ENCODE results near the gene HDLBP. TPM values are rescaled to one million over a fixed set of nuclear protein-coding genes. Genes with fewer than 3 reads are reported as not detected.

Gene HDLBP
- total and polyA plus RNA-seq, 12 donors: 206 to 419 (median 353) TPM

DNA sequence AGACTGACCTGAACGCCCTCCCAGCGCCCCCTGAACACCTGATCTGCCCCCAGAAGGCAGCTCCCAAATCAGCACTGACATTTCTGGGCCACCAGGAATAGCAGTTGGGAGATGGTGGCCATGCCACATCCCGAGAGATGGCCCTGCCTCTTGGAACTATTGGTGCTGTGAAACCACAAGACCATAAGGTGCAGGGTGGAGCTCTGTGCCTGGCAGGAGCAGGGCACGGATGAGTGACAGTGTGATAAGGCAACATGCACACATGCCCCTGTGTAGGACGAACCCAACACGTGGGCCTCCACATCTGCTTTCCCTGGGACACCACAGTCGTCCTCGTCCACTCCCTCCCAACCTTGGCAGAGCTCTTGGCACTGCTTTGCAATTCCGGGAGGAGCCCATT lies 100.1 kb downstream of the HDLBP start:
- TF ChIP-seq, protein P1, sequence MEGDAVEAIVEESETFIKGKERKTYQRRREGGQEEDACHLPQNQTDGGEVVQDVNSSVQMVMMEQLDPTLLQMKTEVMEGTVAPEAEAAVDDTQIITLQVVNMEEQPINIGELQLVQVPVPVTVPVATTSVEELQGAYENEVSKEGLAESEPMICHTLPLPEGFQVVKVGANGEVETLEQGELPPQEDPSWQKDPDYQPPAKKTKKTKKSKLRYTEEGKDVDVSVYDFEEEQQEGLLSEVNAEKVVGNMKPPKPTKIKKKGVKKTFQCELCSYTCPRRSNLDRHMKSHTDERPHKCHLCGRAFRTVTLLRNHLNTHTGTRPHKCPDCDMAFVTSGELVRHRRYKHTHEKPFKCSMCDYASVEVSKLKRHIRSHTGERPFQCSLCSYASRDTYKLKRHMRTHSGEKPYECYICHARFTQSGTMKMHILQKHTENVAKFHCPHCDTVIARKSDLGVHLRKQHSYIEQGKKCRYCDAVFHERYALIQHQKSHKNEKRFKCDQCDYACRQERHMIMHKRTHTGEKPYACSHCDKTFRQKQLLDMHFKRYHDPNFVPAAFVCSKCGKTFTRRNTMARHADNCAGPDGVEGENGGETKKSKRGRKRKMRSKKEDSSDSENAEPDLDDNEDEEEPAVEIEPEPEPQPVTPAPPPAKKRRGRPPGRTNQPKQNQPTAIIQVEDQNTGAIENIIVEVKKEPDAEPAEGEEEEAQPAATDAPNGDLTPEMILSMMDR (IDR thresholded peaks at IDR 0.05): no peak
- no peaks in the 10 kb centered on the region for H3K9me3 ChIP-seq
- DNase-seq (no peak), ATAC-seq (no peak)
- H3K36me3 ChIP-seq: no peaks in the 10 kb centered on the region
- 51 to 58% methylated on average over 9 of the region's 9 CpGs for WGBS, 2 donors
- peaks cover 0 to 8% (median 0%) of the 10 kb centered on the region in 7 donors for H3K27me3 ChIP-seq
- H3K27ac ChIP-seq: no peak overlapping the region
- intact Hi-C loops (cut with DNase I): loop anchor here in 2 of 10 donors (10.0 kb wide), 2 partner anchors 111 to 361 kb away; partner anchors contain the start of gene MTERF4 (in 1 of the 2)
- peaks cover 7 to 17% (median 9%) of the 10 kb centered on the region in 9 donors for H3K4me1 ChIP-seq
- no peak overlapping the region for H3K4me3 ChIP-seq

DNA sequence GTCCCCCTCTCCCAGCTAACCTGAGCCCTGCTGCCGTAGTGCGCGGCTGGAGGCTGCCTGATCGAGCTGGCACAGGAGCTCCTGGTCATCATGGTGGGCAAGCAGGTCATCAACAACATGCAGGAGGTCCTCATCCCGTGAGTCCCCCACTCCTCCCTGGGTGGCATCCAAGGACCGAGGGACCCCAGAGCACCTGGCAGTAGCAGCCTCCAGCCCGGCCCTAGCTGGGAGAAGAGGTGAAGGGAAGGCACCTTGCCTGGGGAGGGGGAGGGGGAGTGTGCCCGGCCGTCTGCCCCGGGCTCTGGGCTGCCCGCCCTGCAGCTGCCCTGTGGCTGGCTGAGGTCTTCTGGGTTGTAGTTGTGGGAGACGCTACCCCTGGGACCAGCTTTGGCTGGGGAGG lies 100.7 kb downstream of the HDLBP start:
- Histone ChIP-seq H3K4me3 (no peak overlapping the region), H3K27ac (no peak overlapping the region), H3K36me3 (no peaks in the 10 kb centered on the region), H3K4me1 (peaks cover 7 to 17% (median 9%) of the 10 kb centered on the region in 9 donors), H3K9me3 (no peaks in the 10 kb centered on the region), H3K27me3 (peaks cover 0 to 8% (median 0%) of the 10 kb centered on the region in 7 donors)
- no peak for DNase-seq
- intact Hi-C loops (cut with DNase I): loop anchor here in 2 of 10 donors (10.0 kb wide), 2 partner anchors 110 to 360 kb away; partner anchors contain the start of gene MTERF4 (in 1 of the 2)
- TF ChIP-seq, protein P1 (IDR thresholded peaks at IDR 0.05): no peak
- no peak for ATAC-seq
- WGBS, 2 donors: 89 to 93% methylated on average over 12 of the region's 12 CpGs

DNA sequence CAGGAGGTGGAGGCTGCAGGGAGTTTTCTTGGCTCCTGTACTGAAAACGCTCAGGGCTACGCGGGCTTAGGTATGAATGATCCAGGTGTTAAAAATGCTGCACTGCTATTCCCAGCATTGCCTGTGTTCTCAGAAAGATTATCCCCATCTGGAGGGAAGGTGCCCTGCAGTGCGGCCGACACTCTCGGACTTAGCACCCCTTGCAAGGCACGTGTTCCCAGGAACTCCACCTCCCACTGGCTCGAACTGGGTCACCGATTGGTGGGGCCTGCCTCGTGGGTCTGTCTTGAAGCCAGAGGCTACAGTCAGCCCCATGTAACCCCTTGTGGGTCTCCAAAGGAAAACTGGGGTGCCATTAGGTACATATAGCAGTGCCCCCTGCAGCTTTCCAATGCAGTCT lies 101.3 kb downstream of the HDLBP start:
- H3K4me1 ChIP-seq: peaks cover 4 to 14% (median 9%) of the 10 kb centered on the region in 9 donors
- H3K4me3 ChIP-seq: no peak overlapping the region
- H3K27ac ChIP-seq: no peak overlapping the region
- TF ChIP-seq, protein P1 (IDR thresholded peaks at IDR 0.05): no peak
- peaks cover 0 to 8% (median 0%) of the 10 kb centered on the region in 7 donors for H3K27me3 ChIP-seq
- WGBS, 2 donors: 53 to 58% methylated on average over 10 of the region's 10 CpGs
- H3K9me3 ChIP-seq: no peaks in the 10 kb centered on the region
- ATAC-seq: no peak
- H3K36me3 ChIP-seq: no peaks in the 10 kb centered on the region
- intact Hi-C loops (cut with DNase I): loop anchor here in 2 of 10 donors (10.0 kb wide), 2 partner anchors 109 to 359 kb away; partner anchors contain the start of gene MTERF4 (in 1 of the 2)
- DNase-seq: no peak

DNA sequence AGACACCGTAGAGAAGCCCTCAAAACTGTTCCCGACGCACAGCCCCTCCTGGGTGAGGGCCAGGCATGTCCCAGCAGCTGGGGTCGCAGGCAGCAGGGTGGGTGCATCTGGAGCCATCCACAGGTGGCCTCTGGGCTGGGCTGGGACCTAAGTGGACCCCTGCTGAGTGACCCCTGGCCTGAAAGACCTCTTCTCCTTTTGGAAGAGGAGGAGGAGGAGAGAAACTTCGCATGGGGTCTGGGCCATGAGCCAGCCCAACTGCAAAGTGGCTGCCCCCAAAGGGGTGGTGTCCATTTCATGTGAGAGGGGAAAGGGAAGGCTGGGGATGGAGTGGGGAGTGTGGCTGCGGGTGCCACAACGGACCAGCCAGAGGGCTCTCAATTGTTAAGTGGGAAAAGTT lies 101.9 kb downstream of the HDLBP start:
- peaks cover 0 to 2% (median 0%) of the 10 kb centered on the region in 7 donors for H3K27me3 ChIP-seq
- intact Hi-C loops (cut with DNase I): loop anchor here in 2 of 10 donors (10.0 kb wide), 2 partner anchors 109 to 359 kb away; partner anchors contain the start of gene MTERF4 (in 1 of the 2)
- no peak overlapping the region for H3K27ac ChIP-seq
- H3K4me1 ChIP-seq: peaks cover 0 to 7% (median 2%) of the 10 kb centered on the region in 9 donors
- no peaks in the 10 kb centered on the region for H3K36me3 ChIP-seq
- H3K9me3 ChIP-seq: no peaks in the 10 kb centered on the region
- no peak for DNase-seq
- TF ChIP-seq, protein P1 (IDR thresholded peaks at IDR 0.05): no peak
- 67 to 68% methylated on average over 7 of the region's 7 CpGs for WGBS, 2 donors
- no peak overlapping the region for H3K4me3 ChIP-seq
- ATAC-seq: no peak

All from heart right ventricle (tissue), 16 donors.